SH-SY5Y (cell line): ENCODE results near the gene ZNF528.

ENCODE experiments used
- GATA2 ChIP-seq: IDR thresholded peaks from 2 replicates; pipeline ENCODE4 v1.6.1; 2011; ENCODE audit warnings: mild to moderate bottlenecking, low read depth, low read length
- GATA3 ChIP-seq: IDR thresholded peaks from 2 replicates; pipeline ENCODE4 v1.6.1; 2011; ENCODE audit warnings: low read depth, mild to moderate bottlenecking, low read length, moderate library complexity

DNA sequence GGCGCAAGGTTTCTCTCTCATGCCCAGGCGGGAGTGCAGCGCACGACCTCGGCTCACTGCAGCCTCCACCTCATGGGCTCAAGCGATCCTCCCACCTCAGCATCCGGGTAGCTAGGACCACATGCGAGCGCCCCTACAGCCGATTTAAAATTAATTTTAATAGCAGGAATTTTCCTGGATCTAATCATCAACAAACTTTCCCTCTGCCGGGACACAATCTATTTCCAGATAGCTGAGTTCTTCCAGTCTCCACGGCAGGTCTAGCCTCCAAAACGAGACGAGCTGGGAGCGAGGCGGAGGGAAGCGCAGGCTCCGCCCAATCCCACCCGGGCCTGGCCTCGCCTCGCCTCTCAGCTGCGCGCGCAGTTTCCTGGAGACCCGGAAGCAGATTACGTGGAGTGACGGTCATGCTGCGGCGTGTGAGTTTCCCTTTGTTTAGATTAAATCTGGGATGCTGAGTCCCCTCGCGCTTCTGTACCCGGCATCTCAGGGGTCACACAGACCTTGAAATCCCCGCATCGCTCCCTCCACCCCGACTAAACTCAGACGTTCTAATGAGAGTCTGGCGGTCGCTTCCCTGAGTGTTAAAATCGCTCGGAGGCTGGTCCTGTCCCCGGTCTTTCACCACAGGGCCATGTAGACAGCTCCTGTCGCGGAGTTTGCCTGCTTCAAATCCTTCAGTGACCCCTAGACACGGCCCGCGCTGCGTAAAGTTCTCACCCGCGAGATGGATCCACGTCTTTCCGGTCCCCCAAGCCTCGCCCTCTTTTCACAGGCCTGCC, 27.9 kb upstream of the ZNF528 start, which contains the start of gene ZNF880:
- TF ChIP-seq GATA2 (peak; percentile 56), GATA3 (no peak)
